Activated naive CD4-positive, alpha-beta T cell treated with anti-CD3 and anti-CD28 coated beads, Interleukin-2, amount 10 ng/mL, durations not matched to agents 7 days and 5 days (primary cell): ENCODE data around the gene EPHA6.
"Not testable (repeated sequence)": the region's sequence is repeated elsewhere in the genome, so short reads cannot be mapped to it uniquely, and the experiment has no call there.

ENCODE experiments used
- CTCF ChIA-PET: fragments of 350-600 bp; sonication (Branson Sonifier 250); formaldehyde crosslinking; loops from one replicate; lab custom pipeline; 2021; ENCODE audit warnings: antibody characterized with exemption; lab: Charles Lee
- DNase-seq: peaks from one replicate; pipeline ENCODE4 v3.0.0-alpha.2; 2020
- H3K27ac Mint-ChIP-seq: one replicate; pipeline ENCODE4 v1.8.0; 2021; ENCODE audit warnings: mild to moderate bottlenecking, moderate library complexity, mixed read lengths
- H3K27me3 Mint-ChIP-seq: one replicate; pipeline ENCODE4 v1.8.0; 2021; ENCODE audit warnings: mild to moderate bottlenecking, mixed read lengths
- H3K36me3 Mint-ChIP-seq: one replicate; pipeline ENCODE4 v1.8.0; 2021; ENCODE audit warnings: mixed read lengths
- H3K4me1 Mint-ChIP-seq: one replicate; pipeline ENCODE4 v1.8.0; 2021; ENCODE audit warnings: mixed read lengths
- H3K4me3 Mint-ChIP-seq: one replicate; pipeline ENCODE4 v1.8.0; 2021; ENCODE audit warnings: mild to moderate bottlenecking, moderate library complexity, mixed read lengths
- H3K9me3 Mint-ChIP-seq: one replicate; pipeline ENCODE4 v1.8.0; 2021; ENCODE audit warnings: mixed read lengths

The EPHA6 gene

GRCh38 chr3:97613139-97613538, 798.7 kb downstream of the EPHA6 start:
- CTCF ChIA-PET = no interaction called here

GRCh38 chr3:97620514-97620913, 806.1 kb downstream of the EPHA6 start:
- H3K27ac Mint-ChIP-seq, H3K27me3 Mint-ChIP-seq, H3K4me1 Mint-ChIP-seq, H3K9me3 Mint-ChIP-seq, H3K4me3 Mint-ChIP-seq, DNase-seq, CTCF ChIA-PET, H3K36me3 Mint-ChIP-seq: not testable (repeated sequence)

More at GRCh38 chr3:97613139-97613538, 798.7 kb downstream of the EPHA6 start:
- Mint-ChIP-seq H3K4me1 (no peaks in the 10 kb centered on the region), H3K9me3 (peaks cover 5% of the 10 kb centered on the region), H3K4me3 (no peak overlapping the region), H3K27ac (no peak overlapping the region), H3K36me3 (no peaks in the 10 kb centered on the region), H3K27me3 (no peaks in the 10 kb centered on the region)
- DNase-seq = no peak

- CTCF ChIA-PET = no interaction called here
- Mint-ChIP-seq H3K9me3 (no peaks in the 10 kb centered on the region), H3K4me1 (no peaks in the 10 kb centered on the region), H3K27ac (no peak overlapping the region), H3K27me3 (no peaks in the 10 kb centered on the region), H3K4me3 (no peak overlapping the region), H3K36me3 (no peaks in the 10 kb centered on the region)
- no peak for DNase-seq
These were observed 822.1 kb downstream of the EPHA6 start for GRCh38 chr3:97636465-97636864.

GRCh38 chr3:97646932-97647331, 832.5 kb downstream of the EPHA6 start:
- no peaks in the 10 kb centered on the region for H3K4me1 Mint-ChIP-seq
- H3K36me3 Mint-ChIP-seq = no peaks in the 10 kb centered on the region
- H3K27me3 Mint-ChIP-seq = no peaks in the 10 kb centered on the region
- DNase-seq = no peak
- CTCF ChIA-PET = no interaction called here
- no peaks in the 10 kb centered on the region for H3K9me3 Mint-ChIP-seq
- H3K27ac Mint-ChIP-seq = no peak overlapping the region
- no peak overlapping the region for H3K4me3 Mint-ChIP-seq

GRCh38 chr3:97647441-97647982, 833.1 kb downstream of the EPHA6 start:
- H3K4me1 Mint-ChIP-seq = no peaks in the 10 kb centered on the region
- no peak overlapping the region for H3K27ac Mint-ChIP-seq
- H3K4me3 Mint-ChIP-seq = no peak overlapping the region
- H3K27me3 Mint-ChIP-seq = no peaks in the 10 kb centered on the region
- CTCF ChIA-PET = no interaction called here
- DNase-seq = no peak
- no peaks in the 10 kb centered on the region for H3K36me3 Mint-ChIP-seq
- no peaks in the 10 kb centered on the region for H3K9me3 Mint-ChIP-seq

GRCh38 chr3:97655971-97656370, 841.6 kb downstream of the EPHA6 start:
- Mint-ChIP-seq H3K36me3 (no peaks in the 10 kb centered on the region), H3K4me3 (no peak overlapping the region), H3K9me3 (no peaks in the 10 kb centered on the region), H3K27ac (no peak overlapping the region), H3K4me1 (no peaks in the 10 kb centered on the region), H3K27me3 (no peaks in the 10 kb centered on the region)
- CTCF ChIA-PET = no interaction called here
- no peak for DNase-seq

- no peak overlapping the region for H3K4me3 Mint-ChIP-seq
- no peaks in the 10 kb centered on the region for H3K36me3 Mint-ChIP-seq
- CTCF ChIA-PET = interaction anchor here (1.4 kb wide), 1 partner anchor 793 kb away, joined by 4 read pairs; no protein-coding TSS in a partner anchor
- H3K27me3 Mint-ChIP-seq = no peaks in the 10 kb centered on the region
- H3K27ac Mint-ChIP-seq = no peak overlapping the region
- H3K4me1 Mint-ChIP-seq = no peaks in the 10 kb centered on the region
- DNase-seq = no peak
- H3K9me3 Mint-ChIP-seq = no peaks in the 10 kb centered on the region
These were observed 842.2 kb downstream of the EPHA6 start for GRCh38 chr3:97656638-97657037.

GRCh38 chr3:97658668-97659285, 844.4 kb downstream of the EPHA6 start:
- no peak for DNase-seq
- no peaks in the 10 kb centered on the region for H3K36me3 Mint-ChIP-seq
- CTCF ChIA-PET = no interaction called here
- no peaks in the 10 kb centered on the region for H3K9me3 Mint-ChIP-seq
- no peak overlapping the region for H3K4me3 Mint-ChIP-seq
- no peaks in the 10 kb centered on the region for H3K27me3 Mint-ChIP-seq
- no peak overlapping the region for H3K27ac Mint-ChIP-seq
- no peaks in the 10 kb centered on the region for H3K4me1 Mint-ChIP-seq

- Mint-ChIP-seq H3K36me3 (no peaks in the 10 kb centered on the region), H3K4me3 (no peak overlapping the region), H3K9me3 (no peaks in the 10 kb centered on the region), H3K27ac (no peak overlapping the region), H3K4me1 (no peaks in the 10 kb centered on the region), H3K27me3 (no peaks in the 10 kb centered on the region)
- DNase-seq = no peak
- CTCF ChIA-PET = no interaction called here
These were observed 847.9 kb downstream of the EPHA6 start for GRCh38 chr3:97662264-97662663.

GRCh38 chr3:97662762-97663161, 848.4 kb downstream of the EPHA6 start:
- Mint-ChIP-seq H3K27ac (no peak overlapping the region), H3K4me3 (no peak overlapping the region), H3K4me1 (no peaks in the 10 kb centered on the region), H3K27me3 (no peaks in the 10 kb centered on the region), H3K36me3 (no peaks in the 10 kb centered on the region), H3K9me3 (no peaks in the 10 kb centered on the region)
- DNase-seq = no peak
- CTCF ChIA-PET = no interaction called here

GRCh38 chr3:97665896-97666295, 851.5 kb downstream of the EPHA6 start:
- H3K4me1 Mint-ChIP-seq = no peaks in the 10 kb centered on the region
- no peak overlapping the region for H3K4me3 Mint-ChIP-seq
- H3K27me3 Mint-ChIP-seq = no peaks in the 10 kb centered on the region
- CTCF ChIA-PET = no interaction called here
- no peak overlapping the region for H3K27ac Mint-ChIP-seq
- no peaks in the 10 kb centered on the region for H3K36me3 Mint-ChIP-seq
- no peaks in the 10 kb centered on the region for H3K9me3 Mint-ChIP-seq
- DNase-seq = no peak

GRCh38 chr3:97670952-97671351, 856.6 kb downstream of the EPHA6 start:
- no peak for DNase-seq
- no peaks in the 10 kb centered on the region for H3K36me3 Mint-ChIP-seq
- CTCF ChIA-PET = no interaction called here
- H3K27ac Mint-ChIP-seq = no peak overlapping the region
- no peaks in the 10 kb centered on the region for H3K4me1 Mint-ChIP-seq
- H3K9me3 Mint-ChIP-seq = no peaks in the 10 kb centered on the region
- no peaks in the 10 kb centered on the region for H3K27me3 Mint-ChIP-seq
- H3K4me3 Mint-ChIP-seq = no peak overlapping the region

- no peak overlapping the region for H3K27ac Mint-ChIP-seq
- H3K27me3 Mint-ChIP-seq = no peaks in the 10 kb centered on the region
- DNase-seq = no peak
- CTCF ChIA-PET = no interaction called here
- H3K4me1 Mint-ChIP-seq = no peaks in the 10 kb centered on the region
- H3K36me3 Mint-ChIP-seq = no peaks in the 10 kb centered on the region
- H3K9me3 Mint-ChIP-seq = no peaks in the 10 kb centered on the region
- H3K4me3 Mint-ChIP-seq = no peak overlapping the region
These were observed 859.1 kb downstream of the EPHA6 start for GRCh38 chr3:97673357-97673997.

- CTCF ChIA-PET = no interaction called here
- no peak for DNase-seq
- no peaks in the 10 kb centered on the region for H3K4me1 Mint-ChIP-seq
- no peaks in the 10 kb centered on the region for H3K27me3 Mint-ChIP-seq
- no peak overlapping the region for H3K4me3 Mint-ChIP-seq
- no peak overlapping the region for H3K27ac Mint-ChIP-seq
- no peaks in the 10 kb centered on the region for H3K36me3 Mint-ChIP-seq
- H3K9me3 Mint-ChIP-seq = no peaks in the 10 kb centered on the region
These were observed 860.1 kb downstream of the EPHA6 start for GRCh38 chr3:97674461-97674860.

GRCh38 chr3:97680210-97680609, 865.8 kb downstream of the EPHA6 start:
- DNase-seq = no peak
- Mint-ChIP-seq H3K4me1 (no peaks in the 10 kb centered on the region), H3K36me3 (no peaks in the 10 kb centered on the region), H3K4me3 (no peak overlapping the region), H3K27me3 (no peaks in the 10 kb centered on the region), H3K27ac (no peak overlapping the region), H3K9me3 (no peaks in the 10 kb centered on the region)
- CTCF ChIA-PET = no interaction called here
